PFSK-1 (cell line): Measurements from ENCODE around the gene CAPN10.

ENCODE experiments used
- TAF1 ChIP-seq: IDR thresholded peaks from 2 replicates; pipeline ENCODE4 v1.6.1; 2012; ENCODE audit warnings: low read length, control low read depth, borderline replicate concordance; ENCODE audit not compliant: insufficient read depth
- TF ChIP-seq, protein P1 (sequence below), 2 experiments: IDR thresholded peaks; 2 replicates each; pipeline versions ENCODE4 v1.6.1 to v1.8.0; 2011 to 2012; ENCODE audit warnings: low read depth in 2 of 2, low read length in 2 of 2, control low read depth in 1 of 2, inconsistent platforms in 1 of 2, mild to moderate bottlenecking in 1 of 2, moderate library complexity in 1 of 2; ENCODE audit not compliant: insufficient read depth in 1 of 2

DNA sequence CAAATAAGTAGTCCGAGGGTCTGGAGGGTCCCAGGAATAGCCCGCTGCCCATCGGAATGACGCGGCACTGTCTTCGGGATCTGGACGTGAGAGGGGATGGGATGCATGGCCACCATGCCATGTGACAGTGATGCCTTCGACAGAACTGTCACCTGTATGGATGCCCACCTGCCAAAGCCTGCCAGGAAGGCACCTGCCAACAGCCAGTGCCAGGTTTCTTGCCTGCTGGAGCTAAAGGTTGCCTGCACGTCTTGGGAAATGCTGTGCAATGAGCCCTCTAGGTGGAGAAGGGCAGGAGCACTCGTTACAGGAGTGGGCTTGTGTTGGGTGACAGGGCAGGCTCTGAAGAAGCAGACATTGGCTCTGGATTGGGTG, 59.3 kb downstream of the CAPN10 start:
- TF ChIP-seq, protein P1, sequence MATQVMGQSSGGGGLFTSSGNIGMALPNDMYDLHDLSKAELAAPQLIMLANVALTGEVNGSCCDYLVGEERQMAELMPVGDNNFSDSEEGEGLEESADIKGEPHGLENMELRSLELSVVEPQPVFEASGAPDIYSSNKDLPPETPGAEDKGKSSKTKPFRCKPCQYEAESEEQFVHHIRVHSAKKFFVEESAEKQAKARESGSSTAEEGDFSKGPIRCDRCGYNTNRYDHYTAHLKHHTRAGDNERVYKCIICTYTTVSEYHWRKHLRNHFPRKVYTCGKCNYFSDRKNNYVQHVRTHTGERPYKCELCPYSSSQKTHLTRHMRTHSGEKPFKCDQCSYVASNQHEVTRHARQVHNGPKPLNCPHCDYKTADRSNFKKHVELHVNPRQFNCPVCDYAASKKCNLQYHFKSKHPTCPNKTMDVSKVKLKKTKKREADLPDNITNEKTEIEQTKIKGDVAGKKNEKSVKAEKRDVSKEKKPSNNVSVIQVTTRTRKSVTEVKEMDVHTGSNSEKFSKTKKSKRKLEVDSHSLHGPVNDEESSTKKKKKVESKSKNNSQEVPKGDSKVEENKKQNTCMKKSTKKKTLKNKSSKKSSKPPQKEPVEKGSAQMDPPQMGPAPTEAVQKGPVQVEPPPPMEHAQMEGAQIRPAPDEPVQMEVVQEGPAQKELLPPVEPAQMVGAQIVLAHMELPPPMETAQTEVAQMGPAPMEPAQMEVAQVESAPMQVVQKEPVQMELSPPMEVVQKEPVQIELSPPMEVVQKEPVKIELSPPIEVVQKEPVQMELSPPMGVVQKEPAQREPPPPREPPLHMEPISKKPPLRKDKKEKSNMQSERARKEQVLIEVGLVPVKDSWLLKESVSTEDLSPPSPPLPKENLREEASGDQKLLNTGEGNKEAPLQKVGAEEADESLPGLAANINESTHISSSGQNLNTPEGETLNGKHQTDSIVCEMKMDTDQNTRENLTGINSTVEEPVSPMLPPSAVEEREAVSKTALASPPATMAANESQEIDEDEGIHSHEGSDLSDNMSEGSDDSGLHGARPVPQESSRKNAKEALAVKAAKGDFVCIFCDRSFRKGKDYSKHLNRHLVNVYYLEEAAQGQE (IDR thresholded peaks at IDR 0.05; ENCODE audit: insufficient read depth in 1 of 2, low read depth in 2 of 2, low read length in 2 of 2), result no peak
- no peak for TF ChIP-seq TAF1
